HEK293 (cell line): ENCODE results near the gene SLC25A26.
"Not testable (repeated sequence)": the region's sequence is repeated elsewhere in the genome, so short reads cannot be mapped to it uniquely, and the experiment has no call there.

Experiments
- CTCF ChIA-PET: fragments of 350-600 bp; formaldehyde crosslinking; extraction: SDS; loops from one replicate; lab custom pipeline; 2021; ENCODE audit warnings: antibody characterized with exemption; lab: Yijun Ruan, JAX
- POLR2A ChIA-PET: fragments of 300-600 bp; formaldehyde crosslinking; extraction: SDS; loops from one replicate; lab custom pipeline; 2020; ENCODE audit warnings: antibody characterized with exemption, inconsistent platforms; lab: Yijun Ruan, JAX
- H3K27ac ChIP-seq: fragments of 200-500 bp; sonication (Bioruptor generic); 2 replicates; pipeline ENCODE4 v1.5.1; 2014; ENCODE audit warnings: low read depth, low read length, control low read depth, inconsistent platforms; ENCODE audit errors: extremely low read depth
- H3K36me3 ChIP-seq, 2 experiments: fragments of 200-500 bp in 1 of 2; sonication (Bioruptor generic) in 1 of 2; 1 replicate in 1 of 2; 2 replicates in 1 of 2; pipeline ENCODE4 v1.5.1; 2014 to 2017; ENCODE audit warnings: inconsistent platforms in 2 of 2, low read length in 2 of 2; ENCODE audit not compliant: control insufficient read depth in 2 of 2, insufficient read depth in 1 of 2
- H3K4me1 ChIP-seq: fragments of 200-500 bp; sonication (Bioruptor generic); 2 replicates; pipeline ENCODE4 v1.5.1; 2014; ENCODE audit warnings: mild to moderate bottlenecking, low read length, inconsistent platforms; ENCODE audit not compliant: control insufficient read depth, insufficient read depth
- H3K4me3 ChIP-seq: 2 replicates; pipeline ENCODE4 v1.5.1; 2011; ENCODE audit warnings: low read depth, mild to moderate bottlenecking, control low read depth, low read length, moderate library complexity
- H3K9me3 ChIP-seq: fragments of 200-500 bp; sonication (Bioruptor generic); 2 replicates; pipeline ENCODE4 v1.5.1; 2014; ENCODE audit warnings: low read depth, low read length, inconsistent platforms; ENCODE audit not compliant: control insufficient read depth, insufficient read depth
- PRDM6 ChIP-seq: fragments of 450-650 bp; formaldehyde crosslinking; IDR thresholded peaks from 2 replicates; pipeline ENCODE4 v1.5.1; 2017; ENCODE audit warnings: missing biosample characterization, missing genetic modification characterization
- ZBTB44 ChIP-seq: fragments of 450-650 bp; IDR thresholded peaks from 2 replicates; pipeline ENCODE4 v1.5.1; 2018; ENCODE audit warnings: missing biosample characterization, mild to moderate bottlenecking, missing genetic modification characterization
- ZBTB49 ChIP-seq: fragments of 450-650 bp; formaldehyde crosslinking; IDR thresholded peaks from 2 replicates; pipeline ENCODE4 v1.5.1; 2016; ENCODE audit warnings: missing biosample characterization, missing genetic modification characterization, low read depth
- ZFP37 ChIP-seq: fragments of 450-650 bp; formaldehyde crosslinking; IDR thresholded peaks from 2 replicates; pipeline ENCODE4 v1.5.1; 2016; ENCODE audit warnings: missing biosample characterization, missing genetic modification characterization
- ZNF157 ChIP-seq: fragments of 450-650 bp; formaldehyde crosslinking; IDR thresholded peaks from 2 replicates; pipeline ENCODE4 v1.5.1; 2016; ENCODE audit warnings: missing biosample characterization, missing genetic modification characterization
- ZNF202 ChIP-seq: fragments of 450-650 bp; formaldehyde crosslinking; IDR thresholded peaks from 2 replicates; pipeline ENCODE4 v1.5.1; 2016; ENCODE audit warnings: missing biosample characterization, missing genetic modification characterization, borderline replicate concordance
- ZNF223 ChIP-seq: fragments of 450-650 bp; formaldehyde crosslinking; IDR thresholded peaks from 2 replicates; pipeline ENCODE4 v1.5.1; 2016; ENCODE audit warnings: missing biosample characterization, missing genetic modification characterization
- ZNF280C ChIP-seq: fragments of 450-650 bp; formaldehyde crosslinking; IDR thresholded peaks from 2 replicates; pipeline ENCODE4 v1.5.1; 2016; ENCODE audit warnings: missing biosample characterization, missing genetic modification characterization
- ZNF311 ChIP-seq: fragments of 450-650 bp; formaldehyde crosslinking; IDR thresholded peaks from 2 replicates; pipeline ENCODE4 v1.5.1; 2017; ENCODE audit warnings: missing biosample characterization, missing genetic modification characterization, borderline replicate concordance
- ZNF48 ChIP-seq: fragments of 450-650 bp; formaldehyde crosslinking; IDR thresholded peaks from 2 replicates; pipeline ENCODE4 v1.5.1; 2016; ENCODE audit warnings: missing biosample characterization, missing genetic modification characterization
- ZNF561 ChIP-seq: fragments of 450-650 bp; IDR thresholded peaks from 2 replicates; pipeline ENCODE4 v1.5.1; 2018; ENCODE audit warnings: missing biosample characterization, missing genetic modification characterization, borderline replicate concordance
- ZNF623 ChIP-seq: fragments of 450-650 bp; formaldehyde crosslinking; IDR thresholded peaks from 2 replicates; pipeline ENCODE4 v1.5.1; 2016; ENCODE audit warnings: missing biosample characterization, missing genetic modification characterization
- ZNF664 ChIP-seq: fragments of 450-650 bp; formaldehyde crosslinking; IDR thresholded peaks from 2 replicates; pipeline ENCODE4 v1.5.1; 2016; ENCODE audit warnings: missing biosample characterization, missing genetic modification characterization
- ZNF843 ChIP-seq: fragments of 450-650 bp; formaldehyde crosslinking; IDR thresholded peaks from 2 replicates; pipeline ENCODE4 v1.5.1; 2016; ENCODE audit warnings: missing biosample characterization, missing genetic modification characterization

The SLC25A26 gene

GRCh38 chr3:66279168-66279567 is 58.4 kb downstream of the SLC25A26 start (continued):
- no peak for TF ChIP-seq ZBTB49

- no peaks in the 10 kb centered on the region for H3K4me1 ChIP-seq
- CTCF ChIA-PET: interaction anchor here (0.5 to 2.6 kb wide), 4 partner anchors 467 to 561 kb away, joined by 3 to 13 read pairs (median 4); no protein-coding TSS in a partner anchor
- POLR2A ChIA-PET: no interaction called here
- H3K9me3 ChIP-seq: no peaks in the 10 kb centered on the region
- H3K36me3 ChIP-seq: no peaks in the 10 kb centered on the region; a peak in 1 of 3 replicates
- TF ChIP-seq ZNF280C (tag by site-specific recombination) (no peak), ZNF843 (tag by site-specific recombination) (peak; percentile 51; the same call in 1 of the 2 replicates), ZFP37 (no peak), PRDM6 (peak; percentile 52; the same call in 1 of the 2 replicates)
- H3K4me3 ChIP-seq: no peak overlapping the region
- no peak overlapping the region for H3K27ac ChIP-seq
These were observed 59.5 kb downstream of the SLC25A26 start for GRCh38 chr3:66280304-66280703.

DNA sequence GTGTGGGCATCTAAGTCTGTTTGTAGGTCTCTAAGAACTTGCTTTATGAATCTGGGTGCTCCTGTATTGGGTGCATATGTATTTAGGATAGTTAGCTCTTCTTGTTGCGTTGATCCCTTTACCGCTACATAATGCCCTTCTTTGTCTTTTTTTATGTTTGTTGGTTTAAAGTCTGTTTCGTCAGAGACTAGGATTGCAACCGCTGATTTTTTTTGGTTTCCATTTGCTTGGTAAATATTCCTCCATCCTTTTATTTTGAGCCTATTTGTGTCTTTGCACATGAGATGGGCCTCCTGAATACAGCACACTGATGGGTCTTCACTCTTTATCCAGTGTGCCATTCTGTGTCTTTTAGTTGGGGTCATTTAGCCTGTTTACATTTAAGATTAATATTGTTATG is 71.1 kb downstream of the SLC25A26 start:
- POLR2A ChIA-PET, H3K4me3 ChIP-seq, CTCF ChIA-PET, H3K27ac ChIP-seq, H3K4me1 ChIP-seq, H3K36me3 ChIP-seq, H3K9me3 ChIP-seq: not testable (repeated sequence)

DNA sequence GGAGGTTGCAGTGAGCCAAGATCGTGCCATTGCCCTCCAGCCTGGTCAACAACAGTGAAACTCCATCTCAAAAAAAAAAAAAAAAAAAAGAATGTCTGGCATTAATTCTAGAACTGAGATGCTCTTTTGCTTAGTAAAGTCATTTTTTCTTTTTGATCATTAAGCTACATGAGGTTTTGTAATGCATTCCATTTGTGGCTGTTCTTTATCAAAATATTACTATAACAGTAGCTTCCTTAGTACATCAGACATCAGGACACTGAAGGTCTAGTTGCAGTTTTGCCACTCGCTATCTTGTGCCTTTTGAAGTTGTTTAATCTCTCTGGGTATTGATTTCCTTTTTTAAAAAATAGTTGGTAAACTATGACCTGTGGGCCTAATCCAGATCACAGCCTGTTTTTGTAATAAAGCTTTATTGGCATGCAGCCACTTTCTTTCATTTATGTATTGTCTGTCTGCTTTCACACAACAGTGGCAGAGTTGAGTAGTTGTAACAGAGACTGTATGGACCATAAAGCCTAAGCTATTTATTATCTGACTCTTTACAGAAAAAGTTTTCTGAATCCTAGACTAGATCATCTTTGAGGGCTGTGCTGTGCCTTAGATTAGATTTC is 76.6 kb downstream of the SLC25A26 start:
- POLR2A ChIA-PET: no interaction called here

More for the DNA sequence above, 76.6 kb downstream of the SLC25A26 start:
- no peaks in the 10 kb centered on the region for H3K4me1 ChIP-seq
- CTCF ChIA-PET: interaction anchor here (0.6 to 0.7 kb wide), 2 partner anchors 525 to 615 kb away, joined by 3 read pairs; no protein-coding TSS in a partner anchor
- no peaks in the 10 kb centered on the region for H3K36me3 ChIP-seq
- TF ChIP-seq ZNF623 (tag by site-specific recombination) (no peak), ZNF48 (tag by site-specific recombination) (no peak), ZNF311 (no peak), ZNF664 (tag by site-specific recombination) (peak; percentile 47; the same call in 1 of the 2 replicates), ZBTB44 (no peak), ZNF157 (tag by site-specific recombination) (no peak), ZNF223 (no peak), PRDM6 (peak; percentile 49; the same call in 1 of the 2 replicates), ZNF561 (tag by site-specific recombination) (no peak), ZNF202 (no peak)
- H3K27ac ChIP-seq: no peak overlapping the region
- no peaks in the 10 kb centered on the region for H3K9me3 ChIP-seq
- no peak overlapping the region for H3K4me3 ChIP-seq
